HepG2 (cell line): ENCODE results near the gene KCTD18. TPM values are rescaled to one million over a fixed set of nuclear protein-coding genes. Genes with fewer than 3 reads are reported as not detected.

ENCODE experiments used
- JUN ChIP-seq: sonication (generic); formaldehyde crosslinking; IDR thresholded peaks from 2 replicates; pipeline ENCODE4 v1.4.0; 2020; ENCODE audit warnings: mild to moderate bottlenecking, missing genetic modification reagents
- TBX2 ChIP-seq: sonication (generic); formaldehyde crosslinking; IDR thresholded peaks from 2 replicates; pipeline ENCODE4 v1.5.0; 2020; ENCODE audit warnings: missing genetic modification reagents, mild to moderate bottlenecking, borderline replicate concordance
- YEATS4 ChIP-seq: sonication (generic); formaldehyde crosslinking; IDR thresholded peaks from 2 replicates; pipeline ENCODE4 v1.4.0; 2020; ENCODE audit warnings: missing genetic modification reagents, borderline replicate concordance
- ZFP36L1 ChIP-seq: sonication (generic); formaldehyde crosslinking; IDR thresholded peaks from 2 replicates; pipeline ENCODE4 v1.8.0; 2022; ENCODE audit warnings: mild to moderate bottlenecking, missing genetic modification reagents, moderate library complexity
- ZNF563 ChIP-seq: sonication (generic); formaldehyde crosslinking; IDR thresholded peaks from 2 replicates; pipeline ENCODE4 v1.8.0; 2022; ENCODE audit warnings: mild to moderate bottlenecking, moderate library complexity, missing genetic modification reagents
- ZNF598 ChIP-seq: sonication (generic); formaldehyde crosslinking; IDR thresholded peaks from 2 replicates; pipeline ENCODE4 v1.5.1; 2020; ENCODE audit warnings: mild to moderate bottlenecking, missing genetic modification reagents, borderline replicate concordance
- ZNF780A ChIP-seq: sonication (generic); formaldehyde crosslinking; IDR thresholded peaks from 2 replicates; pipeline ENCODE4 v1.8.0; 2022; ENCODE audit warnings: mild to moderate bottlenecking, missing genetic modification reagents, moderate library complexity
- polyA plus RNA-seq, 8 experiments: library from polyadenylated mRNA; depleted of rRNA in 3 of 8; stranded (reverse) in 7 of 8; unstranded in 1 of 8; fragments of >200 nt; fragmentation: Illumina TruSeq in 4 of 8; extraction: Trizol in 4 of 8; gene quantifications; 2 replicates each; pipeline versions ENCODE4 v1.2.1 to v1.2.3, GENCODE V29; 2011 to 2016; ENCODE audit warnings: low read depth in 4 of 8, missing spikeins in 1 of 8, mixed read lengths in 1 of 8; ENCODE audit not compliant: insufficient read depth in 1 of 8
- total RNA-seq, 5 experiments: library from RNA; depleted of rRNA; stranded (reverse); fragments of >200 nt; fragmentation: Illumina TruSeq; extraction: Trizol; gene quantifications; 2 replicates each; pipeline ENCODE4 v1.2.3, GENCODE V29; 2016; ENCODE audit warnings: low read depth in 1 of 5
- TF ChIP-seq, protein P1 (sequence below): IDR thresholded peaks from 2 replicates; pipeline ENCODE4 v1.6.1; 2016; ENCODE audit warnings: low read depth, missing genetic modification reagents, missing compliant biosample characterization
- TF ChIP-seq, protein P2 (sequence below): sonication (generic); formaldehyde crosslinking; IDR thresholded peaks from 2 replicates; pipeline ENCODE4 v1.4.0; 2020; ENCODE audit warnings: mild to moderate bottlenecking, low read depth, missing genetic modification reagents
- TF ChIP-seq, protein P3 (sequence below), 2 experiments: fragments of 450-650 bp in 1 of 2; sonication (generic) in 1 of 2; formaldehyde crosslinking in 1 of 2; IDR thresholded peaks; 2 replicates each; pipeline versions ENCODE4 v1.6.1 to v1.8.0; 2016 to 2022; ENCODE audit warnings: antibody characterized with exemption in 1 of 2, mild to moderate bottlenecking in 1 of 2, missing genetic modification reagents in 1 of 2

The KCTD18 gene
- total and polyA plus RNA-seq, 2 of the 13 experiments (the other 11 are each of a cell fraction or from before 2014, with no cell fraction given) = 2.2 to 7.1 TPM

DNA sequence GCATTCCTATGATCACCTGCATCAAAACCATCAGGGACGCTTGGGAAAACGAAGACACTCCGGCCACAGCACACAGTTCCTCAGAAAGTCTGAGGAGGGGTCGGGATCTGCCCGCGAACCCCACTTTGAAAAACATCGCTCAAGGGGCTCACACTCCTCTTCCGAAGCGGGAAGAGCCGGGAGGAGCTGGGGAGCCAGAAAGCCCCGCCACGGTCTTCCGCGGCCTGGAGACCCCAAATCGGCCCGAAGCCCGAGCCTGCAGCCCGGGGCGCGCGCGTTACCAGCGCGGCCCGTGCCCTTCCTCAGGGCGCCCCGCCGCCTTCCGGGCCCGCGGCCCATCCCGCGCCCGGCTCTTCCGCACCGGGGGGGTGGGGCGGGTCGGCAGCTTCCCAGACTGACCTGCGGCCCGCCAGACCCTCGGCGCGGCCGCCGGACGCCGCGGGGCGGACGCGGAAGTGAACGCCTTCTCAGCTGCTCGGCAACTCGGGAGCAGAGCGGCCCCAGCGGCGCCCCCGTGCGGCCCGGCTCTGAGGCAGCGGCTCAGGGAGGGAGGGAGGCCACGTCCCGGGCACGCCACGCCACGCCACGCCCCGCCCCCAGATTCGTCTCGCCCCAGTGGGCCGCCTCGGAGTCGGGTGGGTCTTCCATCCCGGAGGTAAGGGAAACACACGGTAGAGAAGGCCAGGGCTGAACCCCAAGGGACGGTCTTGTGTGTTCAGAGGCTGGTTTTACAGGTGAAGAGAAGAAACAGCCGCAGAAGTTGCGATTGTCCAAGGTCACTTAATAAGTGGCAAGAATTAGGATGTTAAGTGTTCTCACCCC, at the start of gene KCTD18 (continued):
- TF ChIP-seq ZNF563 (CRISPR knock-in tag) = peak; percentile 97
- TF ChIP-seq JUN (CRISPR knock-in tag) = no peak
- TF ChIP-seq ZNF598 = peak; percentile 47; the same call in 1 of the 2 replicates
- TF ChIP-seq YEATS4 (CRISPR knock-in tag) = peak; percentile 96
- TF ChIP-seq, protein P1, sequence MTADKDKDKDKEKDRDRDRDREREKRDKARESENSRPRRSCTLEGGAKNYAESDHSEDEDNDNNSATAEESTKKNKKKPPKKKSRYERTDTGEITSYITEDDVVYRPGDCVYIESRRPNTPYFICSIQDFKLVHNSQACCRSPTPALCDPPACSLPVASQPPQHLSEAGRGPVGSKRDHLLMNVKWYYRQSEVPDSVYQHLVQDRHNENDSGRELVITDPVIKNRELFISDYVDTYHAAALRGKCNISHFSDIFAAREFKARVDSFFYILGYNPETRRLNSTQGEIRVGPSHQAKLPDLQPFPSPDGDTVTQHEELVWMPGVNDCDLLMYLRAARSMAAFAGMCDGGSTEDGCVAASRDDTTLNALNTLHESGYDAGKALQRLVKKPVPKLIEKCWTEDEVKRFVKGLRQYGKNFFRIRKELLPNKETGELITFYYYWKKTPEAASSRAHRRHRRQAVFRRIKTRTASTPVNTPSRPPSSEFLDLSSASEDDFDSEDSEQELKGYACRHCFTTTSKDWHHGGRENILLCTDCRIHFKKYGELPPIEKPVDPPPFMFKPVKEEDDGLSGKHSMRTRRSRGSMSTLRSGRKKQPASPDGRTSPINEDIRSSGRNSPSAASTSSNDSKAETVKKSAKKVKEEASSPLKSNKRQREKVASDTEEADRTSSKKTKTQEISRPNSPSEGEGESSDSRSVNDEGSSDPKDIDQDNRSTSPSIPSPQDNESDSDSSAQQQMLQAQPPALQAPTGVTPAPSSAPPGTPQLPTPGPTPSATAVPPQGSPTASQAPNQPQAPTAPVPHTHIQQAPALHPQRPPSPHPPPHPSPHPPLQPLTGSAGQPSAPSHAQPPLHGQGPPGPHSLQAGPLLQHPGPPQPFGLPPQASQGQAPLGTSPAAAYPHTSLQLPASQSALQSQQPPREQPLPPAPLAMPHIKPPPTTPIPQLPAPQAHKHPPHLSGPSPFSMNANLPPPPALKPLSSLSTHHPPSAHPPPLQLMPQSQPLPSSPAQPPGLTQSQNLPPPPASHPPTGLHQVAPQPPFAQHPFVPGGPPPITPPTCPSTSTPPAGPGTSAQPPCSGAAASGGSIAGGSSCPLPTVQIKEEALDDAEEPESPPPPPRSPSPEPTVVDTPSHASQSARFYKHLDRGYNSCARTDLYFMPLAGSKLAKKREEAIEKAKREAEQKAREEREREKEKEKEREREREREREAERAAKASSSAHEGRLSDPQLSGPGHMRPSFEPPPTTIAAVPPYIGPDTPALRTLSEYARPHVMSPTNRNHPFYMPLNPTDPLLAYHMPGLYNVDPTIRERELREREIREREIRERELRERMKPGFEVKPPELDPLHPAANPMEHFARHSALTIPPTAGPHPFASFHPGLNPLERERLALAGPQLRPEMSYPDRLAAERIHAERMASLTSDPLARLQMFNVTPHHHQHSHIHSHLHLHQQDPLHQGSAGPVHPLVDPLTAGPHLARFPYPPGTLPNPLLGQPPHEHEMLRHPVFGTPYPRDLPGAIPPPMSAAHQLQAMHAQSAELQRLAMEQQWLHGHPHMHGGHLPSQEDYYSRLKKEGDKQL = peak; percentile 34; the same call in 1 of the 2 replicates
- TF ChIP-seq, protein P2, sequence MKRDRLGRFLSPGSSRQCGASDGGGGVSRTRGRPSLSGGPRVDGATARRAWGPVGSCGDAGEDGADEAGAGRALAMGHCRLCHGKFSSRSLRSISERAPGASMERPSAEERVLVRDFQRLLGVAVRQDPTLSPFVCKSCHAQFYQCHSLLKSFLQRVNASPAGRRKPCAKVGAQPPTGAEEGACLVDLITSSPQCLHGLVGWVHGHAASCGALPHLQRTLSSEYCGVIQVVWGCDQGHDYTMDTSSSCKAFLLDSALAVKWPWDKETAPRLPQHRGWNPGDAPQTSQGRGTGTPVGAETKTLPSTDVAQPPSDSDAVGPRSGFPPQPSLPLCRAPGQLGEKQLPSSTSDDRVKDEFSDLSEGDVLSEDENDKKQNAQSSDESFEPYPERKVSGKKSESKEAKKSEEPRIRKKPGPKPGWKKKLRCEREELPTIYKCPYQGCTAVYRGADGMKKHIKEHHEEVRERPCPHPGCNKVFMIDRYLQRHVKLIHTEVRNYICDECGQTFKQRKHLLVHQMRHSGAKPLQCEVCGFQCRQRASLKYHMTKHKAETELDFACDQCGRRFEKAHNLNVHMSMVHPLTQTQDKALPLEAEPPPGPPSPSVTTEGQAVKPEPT (CRISPR knock-in tag) = peak; percentile 72; the same call in 1 of the 2 replicates
- TF ChIP-seq ZFP36L1 = peak; percentile 86; the same call in 1 of the 2 replicates
- peak; percentile 27; the same call in 1 of the 2 replicates for TF ChIP-seq ZNF780A (CRISPR knock-in tag)
- TF ChIP-seq, protein P3, sequence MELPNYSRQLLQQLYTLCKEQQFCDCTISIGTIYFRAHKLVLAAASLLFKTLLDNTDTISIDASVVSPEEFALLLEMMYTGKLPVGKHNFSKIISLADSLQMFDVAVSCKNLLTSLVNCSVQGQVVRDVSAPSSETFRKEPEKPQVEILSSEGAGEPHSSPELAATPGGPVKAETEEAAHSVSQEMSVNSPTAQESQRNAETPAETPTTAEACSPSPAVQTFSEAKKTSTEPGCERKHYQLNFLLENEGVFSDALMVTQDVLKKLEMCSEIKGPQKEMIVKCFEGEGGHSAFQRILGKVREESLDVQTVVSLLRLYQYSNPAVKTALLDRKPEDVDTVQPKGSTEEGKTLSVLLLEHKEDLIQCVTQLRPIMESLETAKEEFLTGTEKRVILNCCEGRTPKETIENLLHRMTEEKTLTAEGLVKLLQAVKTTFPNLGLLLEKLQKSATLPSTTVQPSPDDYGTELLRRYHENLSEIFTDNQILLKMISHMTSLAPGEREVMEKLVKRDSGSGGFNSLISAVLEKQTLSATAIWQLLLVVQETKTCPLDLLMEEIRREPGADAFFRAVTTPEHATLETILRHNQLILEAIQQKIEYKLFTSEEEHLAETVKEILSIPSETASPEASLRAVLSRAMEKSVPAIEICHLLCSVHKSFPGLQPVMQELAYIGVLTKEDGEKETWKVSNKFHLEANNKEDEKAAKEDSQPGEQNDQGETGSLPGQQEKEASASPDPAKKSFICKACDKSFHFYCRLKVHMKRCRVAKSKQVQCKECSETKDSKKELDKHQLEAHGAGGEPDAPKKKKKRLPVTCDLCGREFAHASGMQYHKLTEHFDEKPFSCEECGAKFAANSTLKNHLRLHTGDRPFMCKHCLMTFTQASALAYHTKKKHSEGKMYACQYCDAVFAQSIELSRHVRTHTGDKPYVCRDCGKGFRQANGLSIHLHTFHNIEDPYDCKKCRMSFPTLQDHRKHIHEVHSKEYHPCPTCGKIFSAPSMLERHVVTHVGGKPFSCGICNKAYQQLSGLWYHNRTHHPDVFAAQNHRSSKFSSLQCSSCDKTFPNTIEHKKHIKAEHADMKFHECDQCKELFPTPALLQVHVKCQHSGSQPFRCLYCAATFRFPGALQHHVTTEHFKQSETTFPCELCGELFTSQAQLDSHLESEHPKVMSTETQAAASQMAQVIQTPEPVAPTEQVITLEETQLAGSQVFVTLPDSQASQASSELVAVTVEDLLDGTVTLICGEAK (IDR thresholded peaks at IDR 0.05) = no peak
- TF ChIP-seq, protein P3 (CRISPR knock-in tag; IDR thresholded peaks at IDR 0.05) = peak; percentile 25; the same call in 1 of the 2 replicates
- TF ChIP-seq TBX2 (CRISPR knock-in tag) = peak; percentile 81
